ENCODE data around the gene TBX6.
A peak's percentile ranks its signal among the peaks of the same experiment; 100 is the strongest.

DNA sequence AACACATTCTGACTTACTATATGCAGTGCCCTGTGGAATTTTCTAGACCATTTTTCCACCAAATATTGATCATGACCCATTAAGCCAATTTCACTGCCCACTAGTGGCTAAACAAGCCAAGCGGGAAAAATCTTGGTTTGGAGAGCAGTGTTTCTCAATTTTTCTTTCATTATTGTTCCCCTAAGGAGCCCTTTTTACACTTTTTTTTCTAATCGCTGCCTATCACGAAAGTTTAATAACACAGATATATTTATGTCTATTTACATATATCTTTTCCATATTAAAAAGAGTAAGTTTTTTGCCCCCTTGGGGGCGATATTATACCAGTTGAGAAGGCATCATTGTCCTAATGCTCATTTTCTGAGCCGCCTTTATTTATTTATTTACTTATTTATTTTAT, 49.9 kb downstream of the TBX6 start:
- TF ChIP-seq, protein P1, sequence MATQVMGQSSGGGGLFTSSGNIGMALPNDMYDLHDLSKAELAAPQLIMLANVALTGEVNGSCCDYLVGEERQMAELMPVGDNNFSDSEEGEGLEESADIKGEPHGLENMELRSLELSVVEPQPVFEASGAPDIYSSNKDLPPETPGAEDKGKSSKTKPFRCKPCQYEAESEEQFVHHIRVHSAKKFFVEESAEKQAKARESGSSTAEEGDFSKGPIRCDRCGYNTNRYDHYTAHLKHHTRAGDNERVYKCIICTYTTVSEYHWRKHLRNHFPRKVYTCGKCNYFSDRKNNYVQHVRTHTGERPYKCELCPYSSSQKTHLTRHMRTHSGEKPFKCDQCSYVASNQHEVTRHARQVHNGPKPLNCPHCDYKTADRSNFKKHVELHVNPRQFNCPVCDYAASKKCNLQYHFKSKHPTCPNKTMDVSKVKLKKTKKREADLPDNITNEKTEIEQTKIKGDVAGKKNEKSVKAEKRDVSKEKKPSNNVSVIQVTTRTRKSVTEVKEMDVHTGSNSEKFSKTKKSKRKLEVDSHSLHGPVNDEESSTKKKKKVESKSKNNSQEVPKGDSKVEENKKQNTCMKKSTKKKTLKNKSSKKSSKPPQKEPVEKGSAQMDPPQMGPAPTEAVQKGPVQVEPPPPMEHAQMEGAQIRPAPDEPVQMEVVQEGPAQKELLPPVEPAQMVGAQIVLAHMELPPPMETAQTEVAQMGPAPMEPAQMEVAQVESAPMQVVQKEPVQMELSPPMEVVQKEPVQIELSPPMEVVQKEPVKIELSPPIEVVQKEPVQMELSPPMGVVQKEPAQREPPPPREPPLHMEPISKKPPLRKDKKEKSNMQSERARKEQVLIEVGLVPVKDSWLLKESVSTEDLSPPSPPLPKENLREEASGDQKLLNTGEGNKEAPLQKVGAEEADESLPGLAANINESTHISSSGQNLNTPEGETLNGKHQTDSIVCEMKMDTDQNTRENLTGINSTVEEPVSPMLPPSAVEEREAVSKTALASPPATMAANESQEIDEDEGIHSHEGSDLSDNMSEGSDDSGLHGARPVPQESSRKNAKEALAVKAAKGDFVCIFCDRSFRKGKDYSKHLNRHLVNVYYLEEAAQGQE (IDR thresholded peaks at IDR 0.05; ENCODE audit: borderline replicate concordance) = no peak
- TF ChIP-seq CTCF (IDR thresholded peaks at IDR 0.05; ENCODE audit: poor library complexity, severe bottlenecking) = peak; percentile 38
- no peak for TF ChIP-seq TAF1 (IDR thresholded peaks at IDR 0.05; ENCODE audit: low read depth)

All from neural cell (in vitro differentiated cells).